NCI-H526 (cell line): ENCODE data around the gene S100A16.
"Not testable (repeated sequence)": the region's sequence is repeated elsewhere in the genome, so short reads cannot be mapped to it uniquely, and the experiment has no call there.

Experiments used
- DNase-seq, 2 experiments: peaks; one replicate each; lab custom pipeline; 2025; lab: John Stamatoyannopoulos, UW

S100A16 gene, protein sequence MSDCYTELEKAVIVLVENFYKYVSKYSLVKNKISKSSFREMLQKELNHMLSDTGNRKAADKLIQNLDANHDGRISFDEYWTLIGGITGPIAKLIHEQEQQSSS

DNA sequence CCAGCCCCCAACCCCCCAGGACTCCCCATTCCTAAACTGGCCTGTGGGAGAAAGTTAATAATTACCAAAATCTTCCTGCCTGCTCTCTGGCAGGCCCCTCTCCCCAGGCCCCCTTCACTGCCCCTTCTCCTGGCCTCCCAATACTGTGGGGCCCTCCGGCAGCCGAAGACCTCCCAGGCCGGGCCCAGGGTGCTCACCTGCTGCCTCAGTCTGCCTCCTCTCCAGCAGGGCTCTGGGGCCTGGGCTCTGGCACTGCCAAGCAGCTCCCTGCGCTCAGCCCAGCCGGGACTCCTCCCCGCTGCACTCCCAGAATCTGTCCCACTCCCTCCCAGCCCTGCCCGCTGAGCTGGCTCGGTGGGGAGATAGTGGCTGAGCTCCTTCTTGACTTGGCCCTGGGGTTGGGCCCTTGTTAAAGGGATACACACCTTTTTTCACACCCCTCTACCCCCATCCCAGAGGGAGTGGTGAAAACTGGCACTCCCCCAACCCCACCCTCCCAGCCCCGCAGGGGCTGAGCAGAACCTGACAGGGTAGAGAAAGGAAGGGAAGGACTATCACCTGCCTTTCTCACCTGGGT, at the start of gene S100A16:
S100A16 (minus strand) TSS at position 383 of the 577 bp plus-strand sequence. CDS start 4,986 bp downstream, outside the sequence.
- peak in 1 of 2 experiments; percentile 65 for DNase-seq

DNA sequence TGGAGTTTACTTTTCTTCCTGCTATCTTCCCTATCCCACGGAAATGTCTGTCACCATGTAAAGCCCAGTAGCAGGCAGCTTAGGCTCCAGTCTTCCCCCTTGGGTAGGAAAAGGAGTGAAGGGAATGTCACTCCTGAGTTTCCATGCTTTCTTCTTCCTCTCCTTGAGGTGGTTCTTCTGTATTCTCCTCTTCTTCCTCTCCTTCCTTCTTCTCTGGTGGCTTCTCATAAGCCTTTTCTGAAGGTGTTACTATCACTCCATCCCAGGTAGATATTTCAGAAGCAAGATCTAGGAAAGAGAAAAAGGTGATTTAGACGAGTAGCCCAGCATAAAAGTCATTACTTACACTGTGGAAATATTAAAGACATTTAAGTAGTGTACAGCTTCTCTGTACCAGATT, 49.3 kb upstream of the S100A16 start:
- DNase-seq: no peak

DNA sequence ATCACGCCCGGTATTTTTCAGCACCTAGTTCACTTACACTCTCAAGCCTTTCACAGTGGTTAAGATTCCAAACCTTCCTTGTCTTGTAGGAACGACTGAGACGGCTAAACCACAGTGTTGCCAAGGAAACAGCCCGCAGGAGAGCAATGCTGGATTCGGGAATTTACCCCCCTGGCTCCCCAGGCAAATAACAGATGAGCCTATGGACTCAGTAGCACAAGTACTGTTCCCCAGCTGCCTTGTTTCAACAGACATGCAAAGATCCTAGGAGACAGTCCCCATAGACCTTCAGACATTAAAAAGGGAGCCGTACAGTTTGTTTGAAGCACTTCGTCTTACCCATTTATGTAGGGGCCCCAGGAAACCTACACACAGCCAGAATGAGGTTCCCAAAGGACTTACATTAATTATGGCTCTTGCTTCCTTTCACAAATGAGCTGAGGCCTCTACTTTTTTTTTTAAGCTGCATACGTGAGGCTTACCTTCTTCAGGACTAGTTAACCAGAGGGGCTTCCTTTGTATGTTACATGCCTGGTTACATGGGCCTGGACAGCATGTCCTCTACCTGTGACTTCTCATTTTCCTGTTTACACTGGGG, 48.3 kb upstream of the S100A16 start:
- peak in 1 of 2 experiments; percentile 30 for DNase-seq

DNA sequence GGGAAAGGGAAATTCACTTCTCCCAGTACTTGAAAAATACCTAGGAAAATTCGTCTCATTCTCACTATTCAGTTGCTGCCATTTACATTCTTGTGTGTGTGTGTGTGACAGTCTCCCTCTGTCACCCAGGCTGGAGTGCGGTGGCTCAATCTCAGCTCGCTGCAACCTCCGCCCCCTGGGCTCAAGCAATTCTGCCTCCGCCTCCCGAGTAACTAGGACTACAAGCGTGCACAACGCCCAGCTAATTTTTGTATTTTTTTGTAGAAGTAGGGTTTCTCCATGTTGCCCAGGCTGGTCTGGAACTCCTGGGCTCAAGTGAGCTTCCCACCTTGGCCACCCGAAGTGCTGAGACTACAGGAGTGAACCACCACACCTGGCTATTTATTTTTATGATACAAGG, 46.7 kb upstream of the S100A16 start:
- no peak for DNase-seq

DNA sequence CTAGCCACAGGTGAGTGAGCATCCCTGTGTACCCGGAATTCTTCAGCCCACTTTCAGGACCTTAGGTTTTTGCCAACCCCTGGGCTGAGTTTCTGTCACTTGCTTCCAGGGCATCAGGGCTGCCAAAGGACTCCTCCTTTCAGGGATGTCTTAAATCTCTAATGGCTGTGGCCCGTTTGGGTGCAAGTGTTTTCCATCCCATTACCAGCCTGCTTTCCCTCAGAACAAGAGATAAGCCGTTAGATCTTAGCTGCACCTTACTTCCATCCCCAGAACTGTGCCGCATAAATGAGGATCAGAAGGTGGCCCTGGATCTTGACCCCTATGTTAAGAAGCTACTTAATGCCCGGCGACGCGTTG, 46.2 kb upstream of the S100A16 start:
- no peak for DNase-seq

DNA sequence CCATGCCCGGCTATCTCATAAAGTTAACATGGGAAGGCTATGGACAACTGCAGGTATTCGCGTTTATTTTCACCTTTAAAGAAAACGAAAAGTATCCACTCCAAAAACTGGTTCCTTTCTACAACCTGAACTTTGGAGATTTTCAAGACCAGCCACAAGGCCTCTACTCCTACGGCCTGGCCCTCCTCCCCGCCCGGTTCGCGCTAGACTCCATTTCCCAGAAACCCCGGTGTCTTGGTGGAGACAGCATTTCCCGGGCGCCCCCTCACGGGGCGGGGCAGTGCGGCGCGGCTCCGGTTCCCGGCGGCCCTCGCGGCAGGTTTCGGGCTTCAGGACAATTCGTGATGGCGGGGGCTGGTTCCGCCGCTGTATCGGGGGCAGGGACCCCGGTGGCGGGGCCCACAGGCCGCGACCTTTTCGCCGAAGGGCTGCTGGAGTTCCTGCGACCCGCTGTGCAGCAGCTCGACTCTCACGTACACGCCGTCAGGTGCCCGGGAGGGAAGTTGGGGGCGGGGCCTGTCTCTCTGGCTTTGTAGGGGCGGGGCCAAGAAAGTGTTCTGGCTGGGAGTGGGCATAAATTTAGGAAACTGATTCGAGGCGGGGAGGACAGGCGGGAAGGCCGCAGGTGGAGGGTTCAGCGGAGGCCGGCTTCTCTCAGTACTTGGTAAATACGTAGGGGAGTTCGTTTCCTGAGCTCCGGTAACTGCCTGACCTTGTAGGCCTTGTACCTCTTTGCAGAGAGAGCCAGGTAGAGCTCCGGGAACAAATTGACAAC, 45.6 kb upstream of the S100A16 start, which contains the start of gene SNAPIN:
SNAPIN (plus strand) TSS at position 304 of the 775 bp plus-strand sequence; CDS start at position 345, 41 bp downstream.
- peak; percentile 92 to 99 for DNase-seq

DNA sequence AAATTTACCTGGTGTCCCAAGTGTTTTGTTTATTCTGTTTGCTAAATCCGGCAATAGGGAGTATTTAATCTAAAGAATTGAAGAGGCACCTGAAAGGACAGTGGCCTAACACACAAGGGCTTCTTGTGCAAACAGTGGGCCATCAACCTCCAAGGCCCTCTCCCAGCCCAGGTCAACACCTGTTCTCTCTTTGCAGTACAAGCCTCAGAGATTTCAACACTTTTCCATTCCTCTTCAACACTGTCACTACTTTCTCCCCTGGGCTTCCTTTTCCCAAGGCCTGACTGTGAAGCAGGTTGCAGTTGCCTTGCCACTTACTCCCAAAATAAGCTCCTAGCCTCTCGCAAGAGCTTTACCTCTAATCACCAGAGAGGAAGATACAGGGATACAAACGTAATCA, 42.4 kb upstream of the S100A16 start:
- DNase-seq: no peak

DNA sequence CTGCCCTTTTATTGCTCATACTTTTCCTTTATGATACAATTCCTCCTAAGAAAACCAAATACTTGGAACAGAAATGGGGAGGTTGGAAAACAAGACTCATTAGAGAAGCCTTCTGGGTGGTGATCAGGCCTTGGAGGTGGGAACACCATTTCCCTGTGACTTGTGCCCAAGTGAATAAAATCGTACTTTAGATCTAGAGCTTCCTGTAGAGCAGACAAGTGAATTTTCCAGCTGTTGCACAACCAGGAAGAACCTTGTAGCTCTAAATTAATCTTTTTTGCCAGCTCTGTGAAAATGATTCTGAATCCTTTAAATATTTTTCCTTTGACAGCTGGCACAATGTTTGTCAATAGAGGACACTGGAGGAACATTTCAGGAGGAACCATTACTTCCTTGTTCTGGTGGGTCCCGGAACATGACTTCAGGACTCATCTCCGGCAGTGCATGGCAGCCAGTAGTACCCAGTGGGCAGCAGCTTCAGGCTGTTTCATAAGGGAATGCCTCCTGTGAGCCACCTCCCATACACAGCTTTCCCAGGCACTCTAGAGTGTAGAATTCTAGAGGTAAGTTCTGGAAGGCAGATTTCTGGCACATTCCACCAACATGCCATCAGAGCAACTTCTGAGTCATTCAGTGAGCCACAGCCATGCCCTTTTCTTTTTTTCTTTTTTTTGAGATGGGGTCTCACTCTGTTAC, 40.0 kb upstream of the S100A16 start:
- no peak for DNase-seq

DNA sequence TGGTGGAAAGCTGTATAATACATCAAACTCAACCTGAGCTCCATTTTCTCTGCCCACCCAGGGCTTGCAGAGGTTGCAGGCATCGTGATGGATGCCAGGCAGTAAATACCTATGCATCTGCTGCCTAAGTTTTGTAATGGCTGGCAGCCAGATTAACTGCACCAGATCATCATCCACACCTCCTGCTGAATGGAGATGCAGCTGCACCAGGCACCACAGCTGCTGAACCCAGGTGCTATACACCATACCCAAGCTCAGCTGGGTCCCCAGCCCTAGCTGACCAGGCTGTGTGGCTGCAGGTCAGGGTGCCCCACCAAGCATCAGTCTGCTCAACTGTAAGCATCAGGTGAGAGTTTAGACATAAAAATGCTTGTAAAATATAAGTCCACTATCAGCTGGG, 38.8 kb upstream of the S100A16 start:
- DNase-seq: no peak

DNA sequence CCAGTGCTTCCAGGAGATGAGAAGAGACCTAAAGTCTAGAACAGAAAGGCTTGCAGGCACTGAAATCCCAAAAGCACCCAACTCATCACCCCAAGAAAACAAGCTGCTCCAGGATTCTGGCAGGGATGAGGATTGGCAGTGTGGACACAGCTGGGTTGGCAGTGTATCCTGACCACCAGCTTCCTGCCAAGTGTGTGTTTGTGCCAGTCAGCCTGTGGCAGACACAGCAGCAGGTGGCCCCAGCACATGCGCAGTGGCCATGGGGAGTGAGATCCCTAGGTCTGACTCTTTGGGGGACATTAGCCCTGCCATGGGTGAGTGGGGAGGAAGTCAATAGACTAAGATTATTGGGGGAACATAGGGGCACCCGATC, 36.9 kb upstream of the S100A16 start:
- DNase-seq: no peak

DNA sequence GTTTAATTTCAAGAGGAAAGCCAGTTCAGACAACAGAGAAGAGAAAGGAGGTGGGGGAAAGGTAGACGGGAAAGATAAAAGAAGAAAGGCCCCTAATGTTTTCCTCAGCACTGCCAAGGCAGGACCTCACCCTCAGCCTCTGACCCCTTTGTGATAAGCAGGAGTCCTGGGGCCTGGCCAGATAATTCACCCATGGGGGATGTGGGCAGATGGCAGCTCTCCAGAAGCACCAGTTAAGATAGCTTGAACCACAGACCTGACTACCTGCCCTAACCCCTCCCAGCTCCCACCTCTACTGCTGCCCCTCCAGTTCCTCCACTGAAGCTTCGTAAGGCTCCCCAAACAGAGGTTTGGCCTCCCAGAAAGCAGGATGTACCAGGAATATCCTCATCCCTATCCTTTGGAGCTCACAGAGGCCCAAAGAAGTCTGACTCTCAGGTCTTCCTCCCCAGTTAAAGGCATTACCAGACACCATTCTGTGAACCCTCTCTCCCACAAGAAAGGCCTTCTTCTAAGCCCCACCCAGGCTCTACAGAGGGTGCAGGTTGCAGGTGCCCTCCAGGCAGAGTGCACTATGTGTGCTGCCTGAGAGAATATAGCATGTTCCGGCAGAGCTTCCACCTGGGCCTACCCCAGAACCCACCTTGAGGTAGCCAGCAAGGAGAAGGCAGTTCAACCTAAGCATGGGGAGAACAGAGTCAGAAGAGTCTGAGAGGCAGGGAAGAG, 36.4 kb upstream of the S100A16 start:
- no peak for DNase-seq

DNA sequence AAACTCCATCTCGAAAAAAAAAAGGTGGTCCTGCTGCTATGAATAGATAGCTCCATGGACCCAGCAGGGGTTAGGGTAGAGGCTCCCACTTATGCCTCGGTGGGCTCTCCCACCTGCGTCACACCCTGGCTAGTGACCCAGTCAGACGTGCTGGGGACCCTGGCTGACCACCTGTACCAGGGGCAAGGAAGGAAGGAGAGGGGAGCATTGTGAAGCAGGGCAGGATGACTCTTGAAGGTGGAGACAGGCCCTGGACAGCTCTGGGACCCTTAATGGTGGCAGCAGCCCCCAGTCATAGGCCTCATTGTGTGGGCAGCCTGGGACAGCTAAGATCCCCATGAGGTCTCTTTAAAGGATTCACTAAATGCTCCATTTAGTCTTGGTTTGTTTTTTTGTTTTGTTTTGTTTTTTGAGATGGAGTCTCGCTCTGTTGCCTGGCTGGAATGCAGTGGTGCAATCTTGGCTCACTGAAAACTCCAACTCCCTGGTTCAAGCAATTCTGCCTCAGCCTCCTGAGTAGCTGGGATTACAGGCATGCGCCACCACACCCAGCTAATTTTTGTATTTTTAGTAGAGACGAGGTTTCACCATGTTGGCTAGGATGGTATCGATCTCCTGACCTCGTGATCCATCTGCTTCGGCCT, 35.2 kb upstream of the S100A16 start:
- no peak for DNase-seq

DNA sequence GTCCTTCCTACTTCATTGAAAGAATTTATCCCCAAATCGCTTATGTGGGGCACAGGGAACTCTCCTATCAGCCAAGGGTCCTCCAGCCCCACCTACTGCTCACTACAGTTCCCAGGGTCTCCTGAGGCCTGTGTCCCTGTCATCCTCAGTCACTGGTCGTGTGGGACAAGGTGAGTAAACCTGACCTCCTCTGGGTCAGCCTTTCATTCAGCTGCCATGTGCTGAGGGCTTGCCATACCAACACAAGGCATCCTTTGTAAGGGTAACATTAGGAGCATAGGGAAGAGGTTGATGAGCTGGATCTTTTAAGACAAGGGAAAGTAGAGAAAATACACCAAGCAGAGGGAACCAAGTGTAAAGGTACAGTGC, 34.4 kb upstream of the S100A16 start:
- DNase-seq: peak in 1 of 2 experiments; percentile 39

DNA sequence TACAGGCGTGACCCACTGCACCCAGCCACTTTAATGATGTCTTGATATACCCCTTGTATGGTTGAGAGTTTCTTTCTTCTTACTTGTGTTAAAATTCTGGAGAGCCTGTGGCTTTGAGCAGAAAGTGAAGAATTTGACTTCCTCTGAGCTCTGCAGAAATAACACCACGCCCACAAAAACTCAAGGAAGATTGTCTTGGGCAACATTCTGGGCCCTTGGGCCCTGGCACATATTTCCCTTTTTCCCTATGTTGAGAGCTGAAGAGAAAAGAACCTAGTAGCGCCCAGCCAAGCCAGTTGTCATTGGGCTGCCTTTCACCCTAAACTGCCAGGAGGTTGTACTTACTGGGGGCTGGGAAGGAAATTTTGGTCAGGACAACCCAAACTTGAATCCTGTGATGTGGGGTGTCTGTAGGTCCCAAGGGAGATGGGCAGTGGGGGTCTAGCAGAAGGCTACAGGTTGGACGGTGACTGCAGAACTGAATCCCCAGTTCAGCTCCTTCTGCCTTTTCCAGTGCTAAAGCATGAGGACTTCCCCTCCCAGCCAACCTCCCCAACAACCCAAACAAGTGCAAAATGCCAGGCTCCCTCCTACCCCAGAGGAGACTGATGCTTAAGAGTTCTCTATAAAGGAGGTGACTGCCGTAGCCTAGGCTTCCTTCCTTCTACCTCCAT, 33.9 kb upstream of the S100A16 start:
- DNase-seq: no peak

DNA sequence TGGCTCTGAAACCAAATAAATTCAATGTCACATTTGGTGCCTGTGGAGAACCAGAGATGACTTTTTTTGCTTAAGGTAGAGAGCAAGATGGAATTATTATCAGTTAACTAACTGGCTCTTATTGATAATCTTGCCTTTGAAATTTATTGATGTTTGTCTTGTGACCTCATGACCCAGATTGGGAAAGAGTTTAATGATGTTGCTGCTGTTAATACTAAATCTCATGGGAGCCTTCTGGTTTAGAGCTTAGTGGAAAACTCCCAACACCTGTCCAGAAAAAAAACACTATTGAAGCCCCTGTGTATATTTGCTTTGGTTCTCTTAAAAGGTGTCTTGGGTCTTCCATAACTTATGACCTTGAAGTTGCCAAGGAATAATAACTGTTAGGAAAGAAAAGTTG, 30.9 kb upstream of the S100A16 start:
- DNase-seq: no peak

DNA sequence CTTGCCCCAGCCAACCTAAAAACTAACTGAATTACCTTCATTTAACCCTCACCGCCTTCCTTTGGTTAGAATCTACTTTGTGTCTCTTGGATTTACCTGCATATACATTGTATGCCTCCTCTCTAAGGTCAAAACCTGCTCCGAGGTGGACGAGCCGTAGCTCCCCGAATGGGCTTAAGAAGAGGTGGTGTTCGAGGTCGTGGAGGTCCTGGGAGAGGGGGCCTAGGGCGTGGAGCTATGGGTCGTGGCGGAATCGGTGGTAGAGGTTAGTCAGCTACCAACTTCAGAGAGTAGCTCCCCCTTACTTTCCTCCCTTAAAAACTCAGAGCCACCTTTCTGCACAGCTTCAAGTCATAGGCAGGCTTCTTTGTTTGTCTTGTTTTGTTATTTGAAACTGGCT, 30.2 kb upstream of the S100A16 start:
- DNase-seq: no peak

DNA sequence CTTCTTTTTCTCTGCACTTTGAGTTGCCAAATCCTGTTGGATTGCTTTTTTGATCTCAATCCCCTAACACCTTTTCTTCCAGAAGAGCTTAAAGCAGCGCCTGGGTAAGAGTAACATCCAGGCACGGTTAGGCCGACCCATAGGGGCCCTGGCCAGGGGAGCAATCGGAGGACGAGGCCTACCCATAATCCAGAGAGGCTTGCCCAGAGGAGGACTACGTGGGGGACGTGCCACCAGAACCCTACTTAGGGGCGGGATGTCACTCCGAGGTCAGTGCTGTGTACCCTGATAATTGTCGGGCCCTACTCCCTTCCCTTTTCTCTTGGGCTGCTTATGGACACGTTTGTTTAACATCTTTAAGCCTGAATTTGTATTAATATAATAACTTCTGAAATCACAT, 29.2 kb upstream of the S100A16 start:
- no peak for DNase-seq

DNA sequence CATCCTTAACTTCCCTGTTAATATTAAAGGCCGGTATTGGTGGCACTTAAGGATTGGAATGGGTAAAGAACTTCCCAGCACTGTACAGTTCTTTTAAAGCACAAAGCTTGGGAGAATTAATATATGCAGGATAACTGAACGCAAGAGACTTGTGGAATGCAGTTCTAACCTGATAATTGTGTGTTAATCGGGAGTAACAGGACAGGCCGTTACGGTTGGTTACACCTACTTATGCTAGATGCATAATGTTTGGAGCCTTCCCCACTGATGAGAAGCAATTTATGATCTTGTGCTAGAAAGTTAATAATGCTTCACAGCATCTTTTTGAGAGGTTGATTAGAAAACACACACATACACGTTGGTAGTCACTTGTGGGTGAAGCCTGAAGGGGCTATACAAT, 27.9 kb upstream of the S100A16 start:
- no peak for DNase-seq

DNA sequence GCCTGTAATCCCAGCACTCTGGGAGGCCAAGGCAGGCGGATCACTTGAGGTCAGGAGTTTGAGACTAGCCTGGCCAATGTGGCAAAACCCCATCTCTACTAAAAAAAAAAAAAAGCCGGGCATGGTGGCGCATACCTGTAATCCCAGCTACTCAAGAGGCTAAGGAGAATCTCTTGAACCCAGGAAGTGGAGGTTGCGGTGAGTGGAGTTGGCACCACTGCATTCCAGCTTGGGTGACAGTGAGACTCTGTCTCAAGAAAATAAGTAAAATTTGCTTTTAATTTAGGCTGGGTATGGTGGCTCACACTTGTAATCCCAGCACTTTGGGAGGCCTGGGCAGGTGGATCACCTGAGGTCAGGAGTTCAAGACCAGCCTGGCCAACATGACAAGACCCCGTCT, 27.3 kb upstream of the S100A16 start:
- DNase-seq: not testable (repeated sequence)

DNA sequence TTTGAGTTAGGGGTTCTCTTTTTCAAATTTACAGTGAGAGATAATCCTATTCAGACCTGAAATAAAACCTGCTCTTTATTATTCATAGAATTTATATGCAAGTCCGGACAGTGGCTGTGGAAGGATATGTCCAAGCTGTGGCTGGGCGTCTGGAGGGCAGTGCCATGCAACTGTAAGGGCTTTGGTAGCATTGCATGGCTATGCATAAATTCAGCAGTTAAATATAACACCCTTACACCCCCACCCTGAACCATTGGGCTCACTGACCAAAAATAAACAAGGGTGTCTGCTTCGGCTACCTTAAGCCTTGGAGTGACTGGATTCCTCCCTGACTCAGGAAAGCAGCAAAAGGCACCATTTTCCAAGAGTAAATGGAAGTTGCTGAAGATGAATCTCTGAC, 26.3 kb upstream of the S100A16 start:
- DNase-seq: no peak

DNA sequence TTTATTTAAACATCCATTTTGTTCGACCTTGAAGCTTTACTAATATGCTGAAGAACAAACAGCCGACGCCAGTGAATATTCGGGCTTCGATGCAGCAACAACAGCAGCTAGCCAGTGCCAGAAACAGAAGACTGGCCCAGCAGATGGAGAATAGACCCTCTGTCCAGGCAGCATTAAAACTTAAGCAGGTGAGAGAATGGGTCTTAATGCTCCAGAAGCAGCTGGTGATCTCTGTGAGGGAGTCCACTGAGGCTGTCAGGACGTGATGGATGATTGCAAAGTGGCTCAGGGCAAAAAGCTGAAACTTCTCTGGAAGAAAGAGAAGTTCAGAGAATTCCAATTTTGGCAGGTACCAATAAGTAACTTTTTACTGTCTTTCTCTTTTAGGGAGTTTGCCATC, 25.3 kb upstream of the S100A16 start:
- DNase-seq: no peak
